SIG-M5 treated with dmso at 0.1 percent for 504 hours (cell line): ENCODE measurements around the gene DCT.

Experiments used
- DNase-seq: peaks from one replicate; lab custom pipeline; 2025; ENCODE audit not compliant: unreplicated experiment; lab: John Stamatoyannopoulos, UW

Gene DCT

DNA sequence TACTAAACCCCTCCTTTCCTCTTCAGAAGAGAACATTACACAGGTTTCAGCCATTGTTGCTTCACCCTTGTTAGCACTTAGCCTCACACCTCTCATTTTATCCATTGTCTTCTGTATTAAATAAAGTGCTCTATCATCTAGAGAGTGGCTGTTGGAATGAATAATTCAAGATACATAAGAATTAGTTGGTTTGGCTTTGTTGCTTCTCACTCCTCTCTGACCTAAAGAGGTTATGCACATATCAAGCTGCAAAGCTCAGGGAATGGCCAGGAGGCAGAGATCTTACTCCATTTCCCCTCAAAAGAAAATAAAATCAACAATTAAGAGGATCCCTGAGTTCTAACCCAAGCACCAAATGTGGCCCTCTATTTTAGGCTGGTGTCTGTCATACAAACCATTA is 79.7 kb downstream of the DCT start:
- no peak for DNase-seq

GRCh38 chr13:94395860-94396259 is 83.6 kb downstream of the DCT start:
- no peak for DNase-seq

- DNase-seq, result no peak
Measured at GRCh38 chr13:94394723-94395122, 84.8 kb downstream of the DCT start.

DNA sequence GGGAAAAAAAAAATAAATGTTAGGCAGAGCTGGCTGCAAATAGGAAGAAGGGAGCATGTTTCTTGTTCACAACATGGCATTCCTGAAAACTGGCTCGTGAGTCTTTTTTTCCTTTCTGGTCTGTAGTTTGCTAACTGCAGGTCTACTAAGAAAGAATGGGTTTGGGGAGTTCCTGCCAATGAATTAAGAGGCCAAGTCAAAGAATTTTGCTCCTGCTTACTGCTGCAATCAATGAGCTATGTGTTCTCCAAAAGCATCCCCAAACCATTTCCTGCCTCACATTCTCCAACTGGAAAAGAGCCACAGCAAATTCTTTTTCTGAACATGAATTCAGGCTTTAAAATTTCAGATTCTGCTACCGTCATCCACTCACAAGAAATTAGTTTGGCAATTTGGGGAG is 88.6 kb downstream of the DCT start:
- DNase-seq, result no peak

GRCh38 chr13:94389604-94390351 is 89.7 kb downstream of the DCT start:
- DNase-seq, result no peak

DNA sequence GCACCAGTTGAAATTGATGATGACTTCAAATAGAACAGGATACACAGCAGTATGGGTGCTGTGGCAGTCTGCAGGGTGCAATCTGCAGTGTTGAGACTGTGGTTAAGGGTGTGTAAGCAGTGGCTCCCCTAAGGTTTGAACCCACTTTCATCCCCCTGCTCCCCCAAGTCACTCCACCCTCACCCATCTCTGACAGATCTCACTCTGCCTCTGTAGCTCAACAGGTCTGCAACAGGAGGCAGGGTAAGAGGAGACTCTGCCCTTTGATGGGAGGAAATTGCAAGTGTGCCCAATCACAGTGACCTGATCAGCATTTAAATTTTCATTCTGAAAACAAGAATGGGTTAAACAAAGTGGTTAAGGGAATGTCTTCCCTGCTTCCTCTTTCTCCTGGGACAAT is 92.4 kb downstream of the DCT start:
- DNase-seq, result no peak
